ENCODE results near the gene CDKN2B.

GRCh38 chr9:22050924-22051323 is 41.8 kb upstream of the CDKN2B start:
- TF ChIP-seq EZH2 (IDR thresholded peaks at IDR 0.05; ENCODE audit: borderline replicate concordance, insufficient read depth, low read length, poor library complexity, severe bottlenecking) (no peak), EP300 (conservative IDR thresholded peaks at IDR 0.05; ENCODE audit: poor library complexity, severe bottlenecking) (no peak), POLR2AphosphoS5 (IDR thresholded peaks at IDR 0.05) (no peak), CTCF (IDR thresholded peaks at IDR 0.05; ENCODE audit: poor library complexity, severe bottlenecking) (no peak), TAF1 (IDR thresholded peaks at IDR 0.05; ENCODE audit: low read depth) (no peak), REST (IDR thresholded peaks at IDR 0.05; ENCODE audit: borderline replicate concordance) (no peak), SMC3 (conservative IDR thresholded peaks at IDR 0.05; ENCODE audit: poor library complexity) (no peak), RAD21 (conservative IDR thresholded peaks at IDR 0.05) (no peak)

All from neural cell (in vitro differentiated cells).